ENCODE measurements around the gene SNRPB2.

DNA sequence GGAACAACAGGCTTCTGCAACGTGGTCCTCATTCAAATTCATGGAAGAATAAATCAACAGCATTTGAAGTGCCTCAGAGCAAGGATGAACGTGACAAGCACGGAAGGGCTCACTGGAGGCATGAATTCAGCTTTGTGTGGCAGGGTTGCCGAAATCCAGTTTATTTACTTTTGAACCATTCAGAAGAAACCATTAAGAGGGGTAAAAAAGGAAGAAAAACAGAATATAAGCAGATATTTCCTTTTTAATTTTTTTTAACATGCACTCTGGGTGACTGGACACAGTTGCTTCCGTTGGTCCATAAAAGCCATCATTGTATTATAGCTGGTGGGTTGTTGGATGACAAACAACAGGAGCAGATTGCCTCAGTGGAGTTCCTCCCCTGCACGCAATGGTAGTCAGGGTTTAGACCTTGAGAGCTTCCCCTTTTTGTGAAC, 17.3 kb upstream of the SNRPB2 start:
- TF ChIP-seq CTCF (IDR thresholded peaks at IDR 0.05) (no peak), POLR2A (IDR thresholded peaks at IDR 0.05) (no peak)
